SK-N-SH (cell line): Measurements from ENCODE around the gene AZU1. TPM values are rescaled to one million over a fixed set of nuclear protein-coding genes. Genes with fewer than 3 reads are reported as not detected.

ENCODE experiments used
- CTCF ChIA-PET: fragments of 300-600, 350-600 bp; formaldehyde crosslinking; extraction: SDS; loops from one replicate; lab custom pipeline; 2021; lab: Yijun Ruan, JAX
- POLR2A ChIA-PET: fragments of 350-600 bp; sonication (Branson Sonifier 250); formaldehyde crosslinking; extraction: SDS; loops from one replicate; lab custom pipeline; 2020; ENCODE audit warnings: antibody characterized with exemption, inconsistent platforms; lab: Yijun Ruan, JAX
- DNase-seq: peaks from one replicate; pipeline ENCODE4 v3.0.0; 2012
- H2AFZ ChIP-seq: fragments of 200-600 bp; sonication (generic); 2 replicates; pipeline ENCODE4 v1.8.1; 2016; ENCODE audit warnings: antibody characterized with exemption, mild to moderate bottlenecking, low read depth
- H3F3A ChIP-seq: fragments of 200-600 bp; sonication (generic); replicated peaks from 2 replicates; pipeline ENCODE3; 2016; ENCODE audit warnings: antibody characterized with exemption, mild to moderate bottlenecking; ENCODE audit not compliant: insufficient read depth
- H3K27ac ChIP-seq, 2 experiments: fragments of 200-500 bp in 1 of 2; fragments of 200-600 bp in 1 of 2; sonication (Bioruptor generic) in 1 of 2; sonication (generic), shearing (Covaris generic) in 1 of 2; 2 replicates each; pipeline versions ENCODE4 v1.5.1 to v1.6.1; 2014 to 2016; ENCODE audit warnings: low read depth in 2 of 2, inconsistent platforms in 1 of 2, low read length in 1 of 2, mild to moderate bottlenecking in 1 of 2, mixed read lengths in 1 of 2
- H3K27me3 ChIP-seq: fragments of 200-600 bp; sonication (generic), shearing (Covaris generic); 2 replicates; pipeline ENCODE4 v1.6.1; 2016; ENCODE audit warnings: mixed run types; ENCODE audit not compliant: insufficient read depth
- H3K36me3 ChIP-seq, 2 experiments: fragments of 200-500 bp in 1 of 2; fragments of 200-600 bp in 1 of 2; sonication (Bioruptor generic) in 1 of 2; sonication (generic) in 1 of 2; replicated peaks in 1 of 2; 2 replicates each; pipeline versions ENCODE3 to v1.5.1; 2014 to 2016; ENCODE audit warnings: low read length in 1 of 2, mild to moderate bottlenecking in 1 of 2; ENCODE audit not compliant: insufficient read depth in 2 of 2, control insufficient read depth in 1 of 2
- H3K4me1 ChIP-seq, 2 experiments: fragments of 200-500 bp in 1 of 2; fragments of 200-600 bp in 1 of 2; sonication (Bioruptor generic) in 1 of 2; sonication (generic), shearing (Covaris generic) in 1 of 2; 2 replicates each; pipeline versions ENCODE4 v1.5.1 to v1.6.1; 2014 to 2016; ENCODE audit warnings: low read depth in 1 of 2, low read length in 1 of 2, mixed run types in 1 of 2; ENCODE audit not compliant: insufficient read depth in 2 of 2, control insufficient read depth in 1 of 2
- H3K4me2 ChIP-seq: fragments of 200-600 bp; sonication (generic), shearing (Covaris generic); 2 replicates; pipeline ENCODE4 v1.6.1; 2017; ENCODE audit warnings: mixed run types
- H3K4me3 ChIP-seq, 2 experiments: fragments of 200-500 bp in 1 of 2; fragments of 200-600 bp in 1 of 2; sonication (Bioruptor generic) in 1 of 2; sonication (generic), shearing (Covaris generic) in 1 of 2; 2 replicates each; pipeline versions ENCODE4 v1.5.1 to v1.8.1; 2014 to 2016; ENCODE audit warnings: low read depth in 2 of 2, inconsistent platforms in 1 of 2, low read length in 1 of 2, mild to moderate bottlenecking in 1 of 2, mixed read lengths in 1 of 2, moderate library complexity in 1 of 2
- H3K79me2 ChIP-seq: fragments of 200-600 bp; sonication (generic); 2 replicates; pipeline ENCODE4 v1.8.1; 2017; ENCODE audit warnings: mild to moderate bottlenecking; ENCODE audit not compliant: insufficient read depth
- H3K9ac ChIP-seq: fragments of 200-600 bp; sonication (generic); 2 replicates; pipeline ENCODE4 v1.6.1; 2017; ENCODE audit warnings: mixed run types
- H3K9me2 ChIP-seq: fragments of 200-600 bp; sonication (generic); 2 replicates; pipeline ENCODE4 v1.6.1; 2017; ENCODE audit warnings: mixed run types
- H3K9me3 ChIP-seq: fragments of 200-600 bp; sonication (generic); 2 replicates; pipeline ENCODE4 v1.6.1; 2017; ENCODE audit warnings: mixed run types, mild to moderate bottlenecking, moderate library complexity
- H4K20me1 ChIP-seq: fragments of 200-600 bp; sonication (generic); 2 replicates; pipeline ENCODE4 v1.6.1; 2017; ENCODE audit warnings: mild to moderate bottlenecking, mixed run types; ENCODE audit not compliant: insufficient read depth
- ELF1 ChIP-seq: IDR thresholded peaks from 2 replicates; pipeline ENCODE4 v1.4.0; 2012
- EP300 ChIP-seq, 2 experiments: IDR thresholded peaks; 2 replicates each; pipeline versions ENCODE4 v1.4.0 to v1.6.1; 2012; ENCODE audit warnings: borderline replicate concordance in 1 of 2, low read depth in 1 of 2, low read length in 1 of 2
- EZH2phosphoT487 ChIP-seq: fragments of 200-600 bp; sonication (generic); IDR thresholded peaks from 2 replicates; pipeline ENCODE4 v1.6.1; 2017; ENCODE audit warnings: low read depth, mixed run types, mild to moderate bottlenecking, antibody characterized with exemption, moderate library complexity, borderline replicate concordance
- FOSL2 ChIP-seq: IDR thresholded peaks from 2 replicates; pipeline ENCODE4 v1.4.0; 2012; ENCODE audit warnings: low read depth, mild to moderate bottlenecking, moderate library complexity, borderline replicate concordance
- GABPA ChIP-seq: IDR thresholded peaks from 2 replicates; pipeline ENCODE4 v1.4.0; 2012; ENCODE audit warnings: low read depth, mild to moderate bottlenecking
- GATA2 ChIP-seq: sonication (generic); formaldehyde crosslinking; IDR thresholded peaks from 2 replicates; pipeline ENCODE4 v1.5.0; 2020; ENCODE audit warnings: mild to moderate bottlenecking, missing genetic modification reagents
- MEF2A ChIP-seq: IDR thresholded peaks from 2 replicates; pipeline ENCODE4 v1.4.0; 2012; ENCODE audit warnings: low read depth, borderline replicate concordance
- NFIC ChIP-seq: IDR thresholded peaks from 2 replicates; pipeline ENCODE4 v1.4.0; 2012; ENCODE audit warnings: borderline replicate concordance
- RCOR1 ChIP-seq: fragments of 150-350 bp; IDR thresholded peaks from 2 replicates; pipeline ENCODE4 v1.6.1; 2017; ENCODE audit warnings: antibody characterized with exemption, low read length
- TEAD4 ChIP-seq: IDR thresholded peaks from 2 replicates; pipeline ENCODE4 v1.4.0; 2012; ENCODE audit warnings: mild to moderate bottlenecking, borderline replicate concordance; ENCODE audit not compliant: insufficient read depth
- WGBS: methylation state at CpG from one replicate; pipeline ENCODE4 v1.1.6; 2017; ENCODE audit warnings: low lambda C conversion rate; 5-methylcytosine and 5-hydroxymethylcytosine counted together
- polyA plus RNA-seq, 3 experiments: library from polyadenylated mRNA; depleted of rRNA; stranded (reverse); fragments of >200 nt; gene quantifications; 2 replicates each; pipeline ENCODE4 v1.2.3, GENCODE V29; 2012
- TF ChIP-seq, protein P1 (sequence below): fragments of 150-350 bp; IDR thresholded peaks from 2 replicates; pipeline ENCODE4 v1.6.1; 2017; ENCODE audit warnings: antibody characterized with exemption, low read length, low read depth, borderline replicate concordance

AZU1 gene
- polyA plus RNA-seq, 1 of the 3 experiments (the other 2 are of a cell fraction), result 0.15 TPM

DNA sequence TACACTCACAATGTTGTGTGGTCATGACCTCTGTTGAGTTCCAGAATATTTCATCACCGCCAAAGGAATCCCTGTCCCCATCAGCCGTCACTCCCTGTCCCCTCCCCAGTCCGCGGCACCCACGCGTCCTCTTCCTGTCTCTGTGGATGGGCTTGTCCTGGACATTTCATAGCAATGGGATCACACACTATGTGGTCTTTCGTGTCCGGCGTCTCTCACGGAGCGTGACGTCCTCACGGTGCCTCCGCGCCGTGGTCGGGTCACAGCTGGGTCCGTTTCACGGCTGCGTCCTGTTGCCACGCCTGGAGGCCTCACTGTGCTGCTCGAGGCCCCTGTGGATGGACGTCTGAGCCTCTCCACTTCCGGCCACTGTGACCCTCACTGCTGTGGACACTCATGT lies 6.6 kb downstream of the AZU1 start:
- Histone ChIP-seq H2AFZ (no peak overlapping the region), H3K9me3 (no peaks in the 10 kb centered on the region)
- CTCF ChIA-PET, result no interaction called here

DNA sequence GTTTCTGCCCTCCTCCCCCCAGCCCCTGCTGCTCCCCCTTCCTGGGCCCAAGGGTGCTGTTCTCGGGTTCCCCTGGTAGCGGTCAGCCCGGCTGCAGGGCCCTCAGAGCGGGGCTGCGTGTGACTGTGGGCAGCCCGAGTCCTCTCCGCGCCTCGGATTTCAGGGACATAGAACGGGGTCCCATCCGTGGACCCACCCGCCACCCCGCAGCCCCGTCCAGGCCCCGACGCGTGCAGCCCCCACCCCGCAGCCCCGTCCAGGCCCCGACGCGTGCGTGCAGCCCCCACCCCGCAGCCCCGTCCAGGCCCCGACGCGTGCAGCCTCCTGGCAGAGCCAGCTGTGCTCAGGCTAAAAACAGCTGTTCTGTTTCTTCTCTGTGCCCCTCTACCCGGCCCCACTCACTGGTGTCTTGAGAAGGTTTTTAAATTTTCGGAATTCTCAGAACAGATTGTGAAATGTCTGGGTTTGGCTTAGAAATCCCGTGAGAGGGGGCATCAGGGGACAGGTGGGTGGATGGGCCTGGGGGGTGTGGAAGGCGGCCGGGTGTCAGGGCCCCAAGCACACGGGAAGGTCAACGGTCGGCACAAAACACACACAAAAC lies 7.7 kb downstream of the AZU1 start:
- Histone ChIP-seq H3K4me2 (no peak overlapping the region), H3K9ac (no peak overlapping the region), H4K20me1 (no peaks in the 10 kb centered on the region), H3K36me3 (no peaks in the 10 kb centered on the region), H3K9me2 (no peaks in the 10 kb centered on the region), H3K4me3 (no peak overlapping the region), H3K4me1 (no peaks in the 10 kb centered on the region), H3K27ac (no peak overlapping the region), H3K27me3 (peaks cover 72% of the 10 kb centered on the region), H3K79me2 (no peaks in the 10 kb centered on the region), H3F3A (peaks cover 5% of the 10 kb centered on the region), H3K9me3 (no peaks in the 10 kb centered on the region), H2AFZ (no peak overlapping the region)
- WGBS, result 48% methylated on average over 32 of the region's 36 CpGs
- peak; percentile 53 for DNase-seq
- ChIA-PET POLR2A (no interaction called here), CTCF (no interaction called here)
- TF ChIP-seq GATA2 (CRISPR knock-in tag) (no peak), NFIC (no peak), FOSL2 (no peak)

More for the DNA sequence above, 6.6 kb downstream of the AZU1 start:
- no peaks in the 10 kb centered on the region for H4K20me1 ChIP-seq
- no peak for DNase-seq
- H3K79me2 ChIP-seq, result no peaks in the 10 kb centered on the region
- H3K27me3 ChIP-seq, result peaks cover 82% of the 10 kb centered on the region
- H3K9me2 ChIP-seq, result no peaks in the 10 kb centered on the region
- no peak overlapping the region for H3K4me3 ChIP-seq
- H3K9ac ChIP-seq, result no peak overlapping the region
- no peaks in the 10 kb centered on the region for H3K36me3 ChIP-seq
- H3K4me2 ChIP-seq, result no peak overlapping the region
- WGBS, result 48% methylated on average over 20 of the region's 24 CpGs
- no peak overlapping the region for H3K27ac ChIP-seq
- POLR2A ChIA-PET, result no interaction called here
- TF ChIP-seq TEAD4, result no peak
- no peak for TF ChIP-seq MEF2A
- no peak for TF ChIP-seq EZH2phosphoT487
- no peak for TF ChIP-seq RCOR1
- no peak for TF ChIP-seq EP300 (IDR thresholded peaks at IDR 0.05; ENCODE audit: borderline replicate concordance in 1 of 2, low read depth in 1 of 2, low read length in 1 of 2)
- no peak for TF ChIP-seq GABPA
- TF ChIP-seq, protein P1, sequence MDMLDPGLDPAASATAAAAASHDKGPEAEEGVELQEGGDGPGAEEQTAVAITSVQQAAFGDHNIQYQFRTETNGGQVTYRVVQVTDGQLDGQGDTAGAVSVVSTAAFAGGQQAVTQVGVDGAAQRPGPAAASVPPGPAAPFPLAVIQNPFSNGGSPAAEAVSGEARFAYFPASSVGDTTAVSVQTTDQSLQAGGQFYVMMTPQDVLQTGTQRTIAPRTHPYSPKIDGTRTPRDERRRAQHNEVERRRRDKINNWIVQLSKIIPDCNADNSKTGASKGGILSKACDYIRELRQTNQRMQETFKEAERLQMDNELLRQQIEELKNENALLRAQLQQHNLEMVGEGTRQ, result no peak
- TF ChIP-seq ELF1, result no peak
- peaks cover 5% of the 10 kb centered on the region for H3F3A ChIP-seq
- no peaks in the 10 kb centered on the region for H3K4me1 ChIP-seq
